ENCODE measurements around the gene PLD1.

GRCh38 chr3:171846597-171846996 is 36.3 kb upstream of the PLD1 start:
- TF ChIP-seq, protein P1, sequence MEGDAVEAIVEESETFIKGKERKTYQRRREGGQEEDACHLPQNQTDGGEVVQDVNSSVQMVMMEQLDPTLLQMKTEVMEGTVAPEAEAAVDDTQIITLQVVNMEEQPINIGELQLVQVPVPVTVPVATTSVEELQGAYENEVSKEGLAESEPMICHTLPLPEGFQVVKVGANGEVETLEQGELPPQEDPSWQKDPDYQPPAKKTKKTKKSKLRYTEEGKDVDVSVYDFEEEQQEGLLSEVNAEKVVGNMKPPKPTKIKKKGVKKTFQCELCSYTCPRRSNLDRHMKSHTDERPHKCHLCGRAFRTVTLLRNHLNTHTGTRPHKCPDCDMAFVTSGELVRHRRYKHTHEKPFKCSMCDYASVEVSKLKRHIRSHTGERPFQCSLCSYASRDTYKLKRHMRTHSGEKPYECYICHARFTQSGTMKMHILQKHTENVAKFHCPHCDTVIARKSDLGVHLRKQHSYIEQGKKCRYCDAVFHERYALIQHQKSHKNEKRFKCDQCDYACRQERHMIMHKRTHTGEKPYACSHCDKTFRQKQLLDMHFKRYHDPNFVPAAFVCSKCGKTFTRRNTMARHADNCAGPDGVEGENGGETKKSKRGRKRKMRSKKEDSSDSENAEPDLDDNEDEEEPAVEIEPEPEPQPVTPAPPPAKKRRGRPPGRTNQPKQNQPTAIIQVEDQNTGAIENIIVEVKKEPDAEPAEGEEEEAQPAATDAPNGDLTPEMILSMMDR (IDR thresholded peaks at IDR 0.05): no peak
- no peak for TF ChIP-seq POLR2A (IDR thresholded peaks at IDR 0.05)

Measured in gastroesophageal sphincter (tissue), 3 donors.